A172 (cell line): ENCODE results near the gene ERBB4. TPM values are rescaled to one million over a fixed set of nuclear protein-coding genes. Genes with fewer than 3 reads are reported as not detected.
"Not testable (repeated sequence)": the region's sequence is repeated elsewhere in the genome, so short reads cannot be mapped to it uniquely, and the experiment has no call there.

Experiments used
- DNase-seq: peaks from one replicate; pipeline ENCODE4 v3.0.0-alpha.2; 2015; ENCODE audit warnings: low spot score
- total RNA-seq: library from RNA; depleted of rRNA; stranded (reverse); fragments of >200 nt; shearing (Covaris generic); gene quantifications from 2 replicates; pipeline ENCODE4 v1.2.3, GENCODE V29; 2014

ERBB4 gene
- total RNA-seq, 1 experiment from 2014 or later, result 0.09 TPM

GRCh38 chr2:211611621-211612020, 927.0 kb downstream of the ERBB4 start:
- DNase-seq, result no peak

DNA sequence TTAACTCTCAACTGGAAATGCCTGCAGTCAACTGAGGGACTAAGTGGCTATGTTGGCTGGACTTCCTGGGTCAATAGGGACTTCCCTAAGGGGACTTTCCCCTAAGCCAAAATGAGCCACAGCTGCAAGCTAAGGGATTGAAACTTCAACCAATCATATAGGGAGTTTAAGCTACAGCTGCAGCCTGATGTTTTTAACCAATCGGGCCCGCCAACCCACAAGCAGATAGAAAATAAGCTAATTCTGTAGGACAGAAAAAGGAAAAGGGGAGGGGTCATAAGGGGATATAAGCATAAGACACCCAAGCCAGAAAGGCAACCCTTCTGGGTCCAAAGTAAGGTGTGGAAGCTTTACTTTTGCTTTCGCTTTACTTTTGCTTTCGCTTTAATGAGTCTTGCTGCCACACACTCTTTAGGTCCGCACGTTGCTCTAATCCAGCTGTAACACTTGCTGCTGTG, 927.5 kb downstream of the ERBB4 start:
- DNase-seq, result peak; percentile 77

DNA sequence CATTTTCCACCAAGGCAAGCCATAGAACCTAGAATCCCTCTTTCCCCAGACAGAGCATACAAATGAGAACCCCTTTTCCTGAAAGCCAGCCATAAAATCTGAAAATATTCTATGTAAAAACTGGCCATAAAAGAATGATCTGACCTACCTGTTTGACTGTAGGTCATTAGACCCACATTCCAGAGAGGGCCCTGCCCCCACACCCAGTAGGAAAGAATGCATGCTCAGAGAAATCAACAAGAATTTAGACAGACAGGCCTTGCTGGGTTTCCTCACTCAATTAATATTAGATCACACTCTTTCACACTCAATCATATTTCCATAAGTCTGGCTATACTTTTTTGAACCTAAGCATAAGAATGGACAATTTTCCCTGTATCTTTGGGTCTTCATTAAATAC, 929.5 kb downstream of the ERBB4 start:
- no peak for DNase-seq

DNA sequence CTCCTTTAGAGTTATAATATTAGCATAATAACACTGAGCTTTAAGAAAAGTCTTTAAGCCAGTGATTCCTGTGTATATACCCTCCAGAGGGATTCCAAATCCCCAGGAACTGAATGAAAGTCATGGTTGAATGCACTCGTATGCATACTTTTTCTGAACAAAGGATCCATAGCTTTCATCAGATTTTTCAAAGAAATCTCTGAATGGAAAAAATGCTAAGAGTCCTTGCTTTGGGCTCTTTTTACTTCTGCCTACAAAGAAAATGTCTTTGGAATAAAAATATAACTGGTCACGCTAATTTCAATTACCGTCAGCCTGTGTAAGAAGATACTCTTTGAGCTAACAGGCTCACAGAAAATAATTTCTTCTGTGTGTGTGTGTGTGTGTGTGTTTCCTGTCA, 939.5 kb downstream of the ERBB4 start:
- no peak for DNase-seq

DNA sequence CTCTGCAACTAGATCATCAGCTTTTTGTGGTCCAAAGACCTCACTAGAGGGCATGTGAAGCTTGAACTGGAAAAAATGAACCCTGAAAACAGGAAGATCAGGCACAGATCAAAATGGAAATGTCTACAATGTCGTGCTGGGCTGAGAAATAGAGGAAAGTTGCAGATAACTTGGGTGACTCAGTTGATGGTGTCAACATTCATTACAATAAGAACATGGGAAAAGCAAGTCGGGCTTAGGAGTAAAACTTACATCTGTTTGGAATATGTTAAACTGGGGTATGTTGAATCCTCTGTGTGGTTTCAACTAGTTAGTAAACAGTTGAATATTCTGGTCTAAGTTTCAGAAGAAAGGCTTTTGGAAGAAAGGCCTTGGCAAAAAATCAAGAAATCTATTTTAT, 940.4 kb downstream of the ERBB4 start:
- DNase-seq, result no peak

DNA sequence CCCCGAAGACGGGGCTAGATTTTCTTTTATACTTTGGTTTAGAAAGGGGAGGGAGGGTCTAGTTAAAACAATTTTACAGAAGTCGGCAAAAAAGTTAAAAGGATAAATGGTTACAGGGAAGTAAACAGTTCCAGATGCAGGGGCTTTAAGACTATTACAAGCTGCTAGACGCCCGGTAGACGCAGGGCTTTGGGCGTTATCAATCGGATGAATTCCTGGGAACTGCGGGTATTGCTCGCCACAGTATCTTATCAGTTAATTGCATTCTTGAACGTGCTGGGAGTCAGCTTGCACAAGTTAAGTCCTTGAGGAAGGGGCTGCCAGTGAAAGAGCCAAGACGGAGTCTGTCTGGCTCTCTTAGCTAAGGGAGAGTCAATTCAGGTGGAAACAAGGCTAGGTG, 946.6 kb downstream of the ERBB4 start:
- not testable (repeated sequence) for DNase-seq

GRCh38 chr2:211591426-211591825, 947.2 kb downstream of the ERBB4 start:
- no peak for DNase-seq

DNA sequence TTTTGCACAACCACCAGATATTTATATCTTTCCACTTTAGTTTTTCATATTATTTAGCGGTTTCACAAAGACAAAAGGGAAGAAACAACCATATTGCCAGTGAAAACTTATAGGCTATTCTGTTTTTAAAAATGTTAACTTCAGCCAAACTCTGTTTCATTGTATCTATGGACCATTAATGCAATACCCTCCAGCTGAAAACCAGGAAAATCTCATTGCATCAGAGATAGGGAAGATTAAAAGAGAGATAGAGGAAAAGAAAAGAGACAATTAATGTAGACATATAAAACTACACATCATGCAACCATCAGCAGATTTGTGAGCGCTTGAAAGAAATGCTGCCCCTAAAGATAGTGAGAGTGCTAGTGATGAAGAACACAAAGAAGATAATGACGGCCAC, 970.2 kb downstream of the ERBB4 start:
- no peak for DNase-seq

GRCh38 chr2:211564441-211564840, 974.2 kb downstream of the ERBB4 start:
- DNase-seq, result no peak

GRCh38 chr2:211545582-211545981, 993.0 kb downstream of the ERBB4 start:
- no peak for DNase-seq

GRCh38 chr2:211534632-211535031, 1004.0 kb downstream of the ERBB4 start:
- no peak for DNase-seq

GRCh38 chr2:211524248-211524647, 1014.4 kb downstream of the ERBB4 start:
- DNase-seq, result not testable (repeated sequence)

- no peak for DNase-seq
Measured at GRCh38 chr2:211516537-211516936, 1022.1 kb downstream of the ERBB4 start.

DNA sequence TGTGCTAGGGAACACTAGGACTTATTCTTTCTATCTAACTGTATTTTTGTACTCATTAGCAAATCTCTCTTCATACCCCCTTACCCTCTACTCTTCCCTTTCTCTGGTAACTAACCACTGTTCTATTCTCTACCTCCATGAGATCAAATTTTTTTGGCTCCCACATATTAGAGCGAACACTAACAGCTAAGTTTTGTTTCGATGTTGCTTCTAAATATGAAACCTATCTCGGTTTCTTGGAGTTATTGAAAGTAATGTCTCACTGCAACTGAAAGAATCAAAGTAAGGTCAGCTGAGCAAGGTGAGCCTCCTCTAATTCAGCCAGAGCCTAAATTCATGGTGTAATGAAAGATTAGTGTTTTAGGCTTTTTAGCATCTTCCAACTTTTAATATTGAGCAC, 1024.6 kb downstream of the ERBB4 start:
- DNase-seq, result no peak

DNA sequence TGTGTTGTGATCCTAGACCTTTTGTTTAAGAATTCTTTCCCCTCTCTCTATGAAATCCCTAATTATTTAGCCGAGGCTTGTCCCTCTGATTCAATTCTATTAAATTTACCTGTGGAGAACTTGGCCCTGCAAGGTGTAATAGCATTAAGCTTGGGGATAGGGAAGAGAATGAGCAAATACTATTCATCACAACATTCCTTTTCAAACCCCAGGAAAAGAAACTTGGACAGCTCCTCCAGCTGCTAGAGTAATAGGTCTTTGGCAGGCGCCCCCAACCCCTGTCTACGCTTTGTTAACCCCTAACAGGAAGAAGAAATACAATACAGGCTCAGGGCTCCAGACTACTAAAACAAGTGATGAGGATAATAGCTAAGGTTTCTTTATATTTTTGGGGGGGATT, 1025.2 kb downstream of the ERBB4 start:
- DNase-seq, result no peak

DNA sequence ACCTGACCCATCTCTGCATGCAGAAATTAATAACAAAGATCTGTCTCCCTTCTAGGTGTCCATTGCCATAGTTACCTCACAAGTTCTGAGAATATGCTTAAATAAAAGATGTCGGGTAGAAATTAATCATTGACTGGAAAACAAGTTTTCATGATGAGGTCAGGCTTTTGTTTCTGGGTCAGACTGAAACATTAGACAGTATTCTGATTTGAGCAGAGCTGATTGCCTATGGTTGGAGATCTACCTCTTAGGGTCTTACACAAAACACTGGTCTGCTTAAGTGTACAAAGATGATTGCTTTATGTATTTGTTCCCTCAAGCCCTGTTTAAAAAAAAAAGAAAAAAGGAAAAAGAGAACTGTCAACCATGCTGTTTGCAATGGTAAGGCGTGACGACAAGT, 1025.8 kb downstream of the ERBB4 start:
- no peak for DNase-seq

DNA sequence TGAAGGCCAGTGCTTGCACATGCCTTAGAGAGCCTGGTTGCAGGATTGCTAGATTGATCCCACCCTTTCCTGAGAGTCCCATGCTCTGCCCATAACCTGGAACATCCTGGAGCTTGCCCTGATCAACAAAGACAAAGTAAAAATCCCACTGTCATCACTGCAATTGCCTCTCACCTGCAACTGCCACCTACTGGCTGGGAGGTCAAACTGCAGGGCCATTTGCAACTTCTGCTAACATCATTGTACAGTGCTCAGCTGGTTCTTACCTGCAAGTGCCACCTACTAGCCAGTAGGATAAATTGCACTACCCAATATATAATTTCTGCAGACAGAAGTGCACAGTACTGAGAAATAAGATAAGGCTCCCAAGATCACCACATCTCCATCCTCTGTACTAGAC, 1034.7 kb downstream of the ERBB4 start:
- no peak for DNase-seq

- no peak for DNase-seq
Measured at GRCh38 chr2:211503198-211503597, 1035.4 kb downstream of the ERBB4 start.

- no peak for DNase-seq
Measured at GRCh38 chr2:211498551-211499205, 1039.9 kb downstream of the ERBB4 start.

GRCh38 chr2:211495339-211495738, 1043.3 kb downstream of the ERBB4 start:
- no peak for DNase-seq

DNA sequence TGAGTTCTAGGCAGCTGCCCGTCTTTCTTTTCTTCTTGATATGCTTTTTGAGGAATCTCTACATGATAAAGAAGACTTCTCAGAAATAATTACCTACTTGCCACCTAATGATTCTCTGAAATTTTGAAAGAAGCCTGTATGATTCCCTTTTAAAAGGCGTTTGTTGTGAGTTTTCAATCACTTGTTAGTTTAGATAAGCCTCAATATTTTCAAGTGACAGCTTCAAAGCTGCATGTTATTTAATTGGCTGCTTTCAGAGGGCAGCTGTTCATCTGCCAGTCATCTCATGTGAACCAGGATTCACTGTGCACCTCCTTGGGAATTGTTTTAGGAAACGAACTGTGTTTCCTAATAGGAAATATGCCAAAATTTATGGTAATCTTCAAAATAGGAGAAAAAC, 1044.1 kb downstream of the ERBB4 start:
- DNase-seq, result no peak

GRCh38 chr2:211494085-211494484, 1044.5 kb downstream of the ERBB4 start:
- DNase-seq, result no peak

DNA sequence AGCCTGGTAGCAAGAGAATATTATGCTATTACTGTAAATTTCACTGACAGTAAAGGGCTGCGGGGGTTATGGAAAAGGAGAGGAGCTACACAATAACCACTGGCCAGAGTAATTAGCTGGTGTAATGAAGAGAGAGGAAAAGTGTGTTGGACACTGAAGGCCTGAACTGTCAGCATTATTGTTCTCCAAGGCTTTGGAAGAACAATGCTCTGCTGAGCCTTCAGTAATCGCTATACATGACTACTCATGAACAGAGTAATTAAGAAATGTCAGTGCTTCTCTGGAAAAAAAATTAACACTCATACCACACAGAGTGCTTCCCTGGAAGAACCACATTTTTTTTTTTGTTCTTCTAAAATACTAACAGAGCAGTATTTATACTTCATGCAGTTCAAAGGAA, 1050.9 kb downstream of the ERBB4 start:
- no peak for DNase-seq

GRCh38 chr2:211479536-211480150, 1059.0 kb downstream of the ERBB4 start:
- DNase-seq, result no peak
